Activated CD8-positive, alpha-beta memory T cell treated with anti-CD3 and anti-CD28 coated beads, Interleukin-2, amount 50 U/mL, for 4 hours (primary cell): ENCODE data around the gene CHCHD6.
"Not testable (repeated sequence)": the region's sequence is repeated elsewhere in the genome, so short reads cannot be mapped to it uniquely, and the experiment has no call there.

Experiments
- DNase-seq: peaks from one replicate; pipeline ENCODE4 v3.0.0-alpha.2; 2020

CHCHD6 gene

GRCh38 chr3:126770096-126770495 lies 66.1 kb downstream of the CHCHD6 start:
- no peak for DNase-seq

- no peak for DNase-seq
Observed at GRCh38 chr3:126773167-126773566, 69.1 kb downstream of the CHCHD6 start.

GRCh38 chr3:126773783-126774182 lies 69.7 kb downstream of the CHCHD6 start:
- no peak for DNase-seq

- no peak for DNase-seq
Observed at GRCh38 chr3:126777366-126777765, 73.3 kb downstream of the CHCHD6 start.

- DNase-seq, result no peak
Observed at GRCh38 chr3:126780666-126781065, 76.6 kb downstream of the CHCHD6 start.

- DNase-seq, result no peak
Observed at GRCh38 chr3:126781406-126781805, 77.4 kb downstream of the CHCHD6 start.

GRCh38 chr3:126781889-126782491 lies 78.0 kb downstream of the CHCHD6 start:
- no peak for DNase-seq

- no peak for DNase-seq
Observed at GRCh38 chr3:126782536-126782935, 78.5 kb downstream of the CHCHD6 start.

GRCh38 chr3:126784254-126784653 lies 80.2 kb downstream of the CHCHD6 start:
- DNase-seq, result no peak

- DNase-seq, result not testable (repeated sequence)
Observed at GRCh38 chr3:126791320-126791719, 87.3 kb downstream of the CHCHD6 start.

- DNase-seq, result no peak
Observed at GRCh38 chr3:126792998-126793397, 89.0 kb downstream of the CHCHD6 start.

GRCh38 chr3:126797563-126797962 lies 93.5 kb downstream of the CHCHD6 start:
- no peak for DNase-seq

- DNase-seq, result no peak
Observed at GRCh38 chr3:126798521-126798920, 94.5 kb downstream of the CHCHD6 start.

- DNase-seq, result no peak
Observed at GRCh38 chr3:126799099-126799498, 95.1 kb downstream of the CHCHD6 start.

- DNase-seq, result not testable (repeated sequence)
Observed at GRCh38 chr3:126801312-126801711, 97.3 kb downstream of the CHCHD6 start.

- no peak for DNase-seq
Observed at GRCh38 chr3:126807795-126808194, 103.8 kb downstream of the CHCHD6 start.

GRCh38 chr3:126811530-126811929 lies 107.5 kb downstream of the CHCHD6 start:
- DNase-seq, result no peak

GRCh38 chr3:126816298-126816697 lies 112.3 kb downstream of the CHCHD6 start:
- no peak for DNase-seq

- DNase-seq, result no peak
Observed at GRCh38 chr3:126816986-126817777, 113.1 kb downstream of the CHCHD6 start.

- no peak for DNase-seq
Observed at GRCh38 chr3:126817781-126818180, 113.7 kb downstream of the CHCHD6 start.

- no peak for DNase-seq
Observed at GRCh38 chr3:126818400-126819095, 114.5 kb downstream of the CHCHD6 start.

GRCh38 chr3:126826693-126827092 lies 122.7 kb downstream of the CHCHD6 start:
- DNase-seq, result no peak

GRCh38 chr3:126827121-126827520 lies 123.1 kb downstream of the CHCHD6 start:
- DNase-seq, result no peak

GRCh38 chr3:126828306-126828705 lies 124.3 kb downstream of the CHCHD6 start:
- no peak for DNase-seq
